NB4 (cell line): ENCODE results near the gene TRAPPC12.

Source experiments
- MYC ChIP-seq: IDR thresholded peaks from 2 replicates; pipeline ENCODE4 v1.6.1; 2011; ENCODE audit warnings: low read depth, low read length
- POLR2A ChIP-seq: IDR thresholded peaks from 2 replicates; pipeline ENCODE4 v1.6.1; 2011; ENCODE audit warnings: mild to moderate bottlenecking; ENCODE audit not compliant: insufficient read length; ENCODE audit errors: extremely low read depth
- TF ChIP-seq, protein P1 (sequence below): IDR thresholded peaks from one replicate; pipeline ENCODE4 v1.5.1; 2012; ENCODE audit warnings: low read depth, low read length

DNA sequence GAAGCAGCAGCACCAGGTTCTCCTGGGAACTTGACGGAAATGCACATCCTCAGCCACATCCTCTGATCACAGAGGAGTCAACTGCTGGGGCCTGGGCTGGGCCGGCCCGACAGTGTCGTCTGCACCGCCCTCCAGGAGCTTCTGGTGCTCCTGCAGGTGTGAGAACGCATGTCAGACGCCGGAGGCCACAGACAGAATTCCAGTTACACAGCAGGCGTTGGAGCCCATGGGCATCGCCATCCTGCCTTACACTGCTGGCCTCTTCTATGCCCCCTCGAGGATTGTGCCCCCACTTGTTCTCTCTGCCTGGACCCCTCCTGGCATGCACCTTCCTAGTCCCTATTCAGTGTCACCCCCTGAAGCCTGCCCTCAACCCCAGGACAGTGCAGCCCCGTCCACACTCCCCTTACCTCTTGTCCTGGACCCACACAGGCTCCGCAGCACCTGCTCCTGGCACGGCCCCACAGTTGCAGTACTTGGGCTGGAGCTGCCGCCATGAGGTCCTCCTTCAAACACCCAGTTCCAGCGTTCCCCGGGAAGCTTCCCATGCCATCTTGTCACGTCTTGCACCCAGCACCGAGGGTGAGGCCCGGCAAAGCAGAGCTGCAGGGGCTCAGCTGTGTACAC lies 102.4 kb downstream of the TRAPPC12 start:
- TF ChIP-seq, protein P1, sequence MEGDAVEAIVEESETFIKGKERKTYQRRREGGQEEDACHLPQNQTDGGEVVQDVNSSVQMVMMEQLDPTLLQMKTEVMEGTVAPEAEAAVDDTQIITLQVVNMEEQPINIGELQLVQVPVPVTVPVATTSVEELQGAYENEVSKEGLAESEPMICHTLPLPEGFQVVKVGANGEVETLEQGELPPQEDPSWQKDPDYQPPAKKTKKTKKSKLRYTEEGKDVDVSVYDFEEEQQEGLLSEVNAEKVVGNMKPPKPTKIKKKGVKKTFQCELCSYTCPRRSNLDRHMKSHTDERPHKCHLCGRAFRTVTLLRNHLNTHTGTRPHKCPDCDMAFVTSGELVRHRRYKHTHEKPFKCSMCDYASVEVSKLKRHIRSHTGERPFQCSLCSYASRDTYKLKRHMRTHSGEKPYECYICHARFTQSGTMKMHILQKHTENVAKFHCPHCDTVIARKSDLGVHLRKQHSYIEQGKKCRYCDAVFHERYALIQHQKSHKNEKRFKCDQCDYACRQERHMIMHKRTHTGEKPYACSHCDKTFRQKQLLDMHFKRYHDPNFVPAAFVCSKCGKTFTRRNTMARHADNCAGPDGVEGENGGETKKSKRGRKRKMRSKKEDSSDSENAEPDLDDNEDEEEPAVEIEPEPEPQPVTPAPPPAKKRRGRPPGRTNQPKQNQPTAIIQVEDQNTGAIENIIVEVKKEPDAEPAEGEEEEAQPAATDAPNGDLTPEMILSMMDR: no peak
- TF ChIP-seq POLR2A (no peak), MYC (no peak)
